Thoracic aorta (tissue), 2 donors: Measurements from ENCODE around the gene IGFBPL1. TPM values are rescaled to one million over a fixed set of nuclear protein-coding genes. Genes with fewer than 3 reads are reported as not detected.

Source experiments
- ATAC-seq: fragments of 150-250 bp; one replicate; pipeline ENCODE4 v1.8.0; 2017; ENCODE audit warnings: low read depth; ENCODE audit not compliant: insufficient number of reproducible peaks, low FRiP score
- DNase-seq: peaks from one replicate; pipeline ENCODE4 v3.0.0-alpha.2; 2020; ENCODE audit warnings: low spot score
- H3K27ac ChIP-seq, 2 donors: fragments of 200-600 bp; sonication (generic); 1 replicate in 1 of 2; 2 replicates in 1 of 2; pipeline ENCODE4 v1.5.1; 2016; ENCODE audit warnings: mild to moderate bottlenecking in 2 of 2, moderate library complexity in 2 of 2
- H3K27me3 ChIP-seq: fragments of 200-600 bp; sonication (generic); replicated peaks from 2 replicates; pipeline ENCODE4 v1.6.0; 2016; ENCODE audit warnings: mild to moderate bottlenecking; ENCODE audit not compliant: insufficient read depth
- H3K36me3 ChIP-seq: fragments of 200-600 bp; sonication (generic); one replicate; pipeline ENCODE4 v1.5.1; 2016
- H3K4me1 ChIP-seq, 2 donors: fragments of 200-600 bp; sonication (generic); 1 replicate in 1 of 2; 2 replicates in 1 of 2; pipeline versions ENCODE4 v1.5.1 to v1.6.0; 2016; ENCODE audit warnings: low read depth in 2 of 2, mild to moderate bottlenecking in 1 of 2; ENCODE audit not compliant: control insufficient read depth in 1 of 2
- H3K4me3 ChIP-seq: fragments of 200-600 bp; sonication (generic); 2 replicates; pipeline ENCODE4 v1.5.1; 2016; ENCODE audit warnings: mild to moderate bottlenecking
- H3K9me3 ChIP-seq: fragments of 200-600 bp; sonication (generic); 2 replicates; pipeline ENCODE4 v1.5.1; 2016
- total RNA-seq, 2 donors: library from RNA; depleted of rRNA; stranded (reverse); fragments of >200 nt; gene quantifications; one replicate each; pipeline versions ENCODE4 v1.1.0 to v1.2.3, GENCODE V29; 2016
- TF ChIP-seq, protein P1 (sequence below): fragments of 200-600 bp; sonication (generic); IDR thresholded peaks from one replicate; pipeline ENCODE4 v1.5.1; 2019; ENCODE audit warnings: antibody characterized with exemption

The IGFBPL1 gene
- total RNA-seq, 2 donors from 2014 or later, result 16.6 to 34.0 TPM

GRCh38 chr9:38431116-38431515, 6.9 kb upstream of the IGFBPL1 start:
- no peaks in the 10 kb centered on the region for H3K36me3 ChIP-seq
- TF ChIP-seq, protein P1, sequence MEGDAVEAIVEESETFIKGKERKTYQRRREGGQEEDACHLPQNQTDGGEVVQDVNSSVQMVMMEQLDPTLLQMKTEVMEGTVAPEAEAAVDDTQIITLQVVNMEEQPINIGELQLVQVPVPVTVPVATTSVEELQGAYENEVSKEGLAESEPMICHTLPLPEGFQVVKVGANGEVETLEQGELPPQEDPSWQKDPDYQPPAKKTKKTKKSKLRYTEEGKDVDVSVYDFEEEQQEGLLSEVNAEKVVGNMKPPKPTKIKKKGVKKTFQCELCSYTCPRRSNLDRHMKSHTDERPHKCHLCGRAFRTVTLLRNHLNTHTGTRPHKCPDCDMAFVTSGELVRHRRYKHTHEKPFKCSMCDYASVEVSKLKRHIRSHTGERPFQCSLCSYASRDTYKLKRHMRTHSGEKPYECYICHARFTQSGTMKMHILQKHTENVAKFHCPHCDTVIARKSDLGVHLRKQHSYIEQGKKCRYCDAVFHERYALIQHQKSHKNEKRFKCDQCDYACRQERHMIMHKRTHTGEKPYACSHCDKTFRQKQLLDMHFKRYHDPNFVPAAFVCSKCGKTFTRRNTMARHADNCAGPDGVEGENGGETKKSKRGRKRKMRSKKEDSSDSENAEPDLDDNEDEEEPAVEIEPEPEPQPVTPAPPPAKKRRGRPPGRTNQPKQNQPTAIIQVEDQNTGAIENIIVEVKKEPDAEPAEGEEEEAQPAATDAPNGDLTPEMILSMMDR, result no peak
- H3K4me1 ChIP-seq, result no peaks in the 10 kb centered on the region
- no peak overlapping the region for H3K27ac ChIP-seq
- no peak for DNase-seq
- no peaks in the 10 kb centered on the region for H3K27me3 ChIP-seq
- H3K4me3 ChIP-seq, result no peak overlapping the region
- H3K9me3 ChIP-seq, result no peaks in the 10 kb centered on the region
- no peak for ATAC-seq

DNA sequence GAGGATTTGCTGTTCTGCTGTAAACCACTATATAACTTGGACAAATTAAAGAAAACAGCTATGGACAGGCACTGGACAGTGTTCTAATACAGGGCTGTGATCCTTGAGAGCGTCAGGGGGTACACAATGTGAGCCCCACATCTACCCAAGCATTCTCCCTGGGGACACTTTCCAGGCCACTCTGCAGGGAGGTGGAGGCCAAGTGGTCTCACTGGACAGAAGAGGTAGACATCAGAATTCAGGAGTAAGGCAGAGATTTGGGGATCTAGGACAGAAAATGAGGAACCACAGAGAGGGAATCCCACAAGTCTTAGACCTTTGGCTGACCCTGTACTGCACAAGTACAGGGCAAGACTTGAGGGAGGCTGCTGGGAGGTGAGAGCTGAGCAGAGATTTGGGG, 3.8 kb upstream of the IGFBPL1 start:
- H3K27me3 ChIP-seq, result no peaks in the 10 kb centered on the region
- no peak for ATAC-seq
- TF ChIP-seq, protein P1, result no peak

DNA sequence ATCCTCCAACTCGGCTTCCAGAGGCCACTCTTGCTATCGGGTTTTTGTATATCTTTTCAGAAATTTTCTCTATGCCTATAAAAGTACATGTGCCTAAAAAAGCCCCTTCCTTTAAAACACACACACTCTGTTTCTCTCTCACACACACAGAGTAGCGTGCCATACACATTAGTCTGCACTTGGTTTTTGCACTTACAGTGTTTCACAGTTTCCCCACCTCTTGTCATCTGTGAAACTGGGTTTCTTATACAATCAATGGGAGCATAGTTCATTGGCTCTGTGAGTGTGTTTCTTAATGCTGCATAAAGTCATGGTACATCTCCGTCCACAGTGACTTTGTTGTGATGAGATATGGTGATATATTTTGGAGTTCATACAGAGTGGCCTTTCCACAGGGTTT, 664 bp upstream of the IGFBPL1 start:
- Histone ChIP-seq H3K36me3 (no peaks in the 10 kb centered on the region), H3K27ac (no peak overlapping the region), H3K27me3 (no peaks in the 10 kb centered on the region), H3K4me1 (peaks cover 4 to 34% of the 10 kb centered on the region in 2 donors), H3K9me3 (no peaks in the 10 kb centered on the region), H3K4me3 (peak overlapping the region; percentile 77)
- DNase-seq (no peak), ATAC-seq (no peak)
- TF ChIP-seq, protein P1, result no peak

More for the DNA sequence above, 3.8 kb upstream of the IGFBPL1 start:
- Histone ChIP-seq H3K4me3 (no peak overlapping the region), H3K27ac (no peak overlapping the region), H3K9me3 (no peaks in the 10 kb centered on the region), H3K4me1 (peaks cover 0 to 18% of the 10 kb centered on the region in 2 donors), H3K36me3 (no peaks in the 10 kb centered on the region)
- no peak for DNase-seq

GRCh38 chr9:38423273-38423972, 831 bp downstream of the IGFBPL1 start:
- ATAC-seq, result no peak
- DNase-seq, result no peak

DNA sequence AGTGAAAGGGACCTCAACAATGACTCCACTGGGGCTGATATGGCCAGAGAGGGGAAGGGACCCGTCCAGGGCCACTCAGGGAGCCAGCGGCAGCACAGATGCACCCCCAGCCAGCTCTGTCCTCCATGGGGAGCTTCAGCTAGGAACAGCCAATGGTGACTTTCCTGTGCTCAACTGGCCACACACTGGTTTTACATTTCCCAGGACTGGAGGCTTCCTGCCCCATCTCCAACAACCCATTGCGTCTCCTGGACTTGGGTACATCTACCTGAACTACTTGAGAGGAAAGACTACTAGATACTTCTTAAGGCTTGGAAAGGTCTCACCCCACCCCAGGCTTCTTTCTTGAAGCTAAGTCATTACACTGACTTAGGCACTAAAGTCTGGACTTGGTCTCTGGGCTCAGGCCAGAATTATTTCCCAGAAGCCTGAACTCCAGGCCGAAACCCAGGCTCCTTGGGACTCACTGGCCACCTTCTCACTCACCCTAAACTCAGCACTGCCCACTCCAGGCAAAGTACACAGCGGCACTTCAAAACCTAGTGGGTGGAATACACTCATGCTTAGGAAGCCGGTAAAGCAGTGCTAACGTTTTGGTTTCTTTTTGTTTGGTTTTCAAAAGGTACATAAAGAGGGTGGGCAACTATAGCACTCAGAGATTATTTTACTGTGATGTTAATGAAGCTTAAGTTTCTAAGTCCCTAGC, 1.5 kb downstream of the IGFBPL1 start:
- TF ChIP-seq, protein P1, result no peak

More at GRCh38 chr9:38423273-38423972, 831 bp downstream of the IGFBPL1 start:
- peak overlapping the region; percentile 77 for H3K4me3 ChIP-seq
- H3K9me3 ChIP-seq, result no peaks in the 10 kb centered on the region
- peaks cover 4 to 34% of the 10 kb centered on the region in 2 donors for H3K4me1 ChIP-seq
- no peaks in the 10 kb centered on the region for H3K36me3 ChIP-seq
- TF ChIP-seq, protein P1, result no peak
- H3K27me3 ChIP-seq, result no peaks in the 10 kb centered on the region
- peak overlapping the region; percentile 56 to 76 for H3K27ac ChIP-seq

More for the DNA sequence above, 1.5 kb downstream of the IGFBPL1 start:
- ATAC-seq, result no peak
- H3K36me3 ChIP-seq, result no peaks in the 10 kb centered on the region
- H3K27me3 ChIP-seq, result no peaks in the 10 kb centered on the region
- H3K27ac ChIP-seq, result peak overlapping the region in 1 of 2 donors; percentile 76
- no peak for DNase-seq
- peak overlapping the region; percentile 77 for H3K4me3 ChIP-seq
- H3K4me1 ChIP-seq, result peaks cover 4 to 34% of the 10 kb centered on the region in 2 donors
- H3K9me3 ChIP-seq, result no peaks in the 10 kb centered on the region
